Choroid plexus epithelial cell (primary cell): ENCODE data around the gene FKBP6.

Experiments
- DNase-seq: peaks from one replicate; pipeline ENCODE4 v3.0.0-alpha.2; 2010; ENCODE audit warnings: low read depth
- H3K4me3 ChIP-seq: 2 replicates; pipeline ENCODE4 v1.5.1; 2011; ENCODE audit warnings: low read depth, mild to moderate bottlenecking, control low read depth, low read length, moderate library complexity
- TF ChIP-seq, protein P1 (sequence below): conservative IDR thresholded peaks from 2 replicates; pipeline ENCODE4 v1.5.1; 2011; ENCODE audit warnings: low read depth, mild to moderate bottlenecking, control low read depth, inconsistent platforms, low read length, moderate library complexity

Gene FKBP6

DNA sequence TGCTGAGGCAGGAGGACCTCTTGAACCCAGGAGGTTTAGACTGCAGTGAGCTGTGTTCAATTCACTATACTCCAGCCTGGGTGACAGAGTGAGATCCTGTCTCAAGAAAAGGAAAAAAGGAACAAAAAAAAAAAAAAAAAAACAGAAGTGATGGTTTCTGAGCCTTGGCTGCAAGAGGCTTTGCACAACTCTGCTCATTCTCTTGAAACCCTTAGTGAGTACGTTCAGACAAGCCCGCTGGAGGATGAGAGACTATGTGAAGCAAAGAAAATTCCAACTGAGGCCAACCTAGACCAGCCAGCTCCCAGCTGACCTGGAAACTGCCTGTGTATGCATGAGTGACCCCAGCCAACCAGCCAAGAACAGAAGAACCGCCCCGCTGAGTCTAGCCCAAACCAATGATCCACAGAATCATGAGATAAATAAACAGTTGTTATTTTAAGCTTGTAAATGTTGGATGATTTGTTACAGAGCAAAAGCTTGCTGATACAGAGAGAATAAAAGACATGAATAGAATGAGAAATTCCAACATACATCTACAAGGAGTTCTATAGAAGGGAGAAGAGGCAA, 55.1 kb downstream of the FKBP6 start:
- H3K4me3 ChIP-seq, result no peak overlapping the region
- TF ChIP-seq, protein P1, sequence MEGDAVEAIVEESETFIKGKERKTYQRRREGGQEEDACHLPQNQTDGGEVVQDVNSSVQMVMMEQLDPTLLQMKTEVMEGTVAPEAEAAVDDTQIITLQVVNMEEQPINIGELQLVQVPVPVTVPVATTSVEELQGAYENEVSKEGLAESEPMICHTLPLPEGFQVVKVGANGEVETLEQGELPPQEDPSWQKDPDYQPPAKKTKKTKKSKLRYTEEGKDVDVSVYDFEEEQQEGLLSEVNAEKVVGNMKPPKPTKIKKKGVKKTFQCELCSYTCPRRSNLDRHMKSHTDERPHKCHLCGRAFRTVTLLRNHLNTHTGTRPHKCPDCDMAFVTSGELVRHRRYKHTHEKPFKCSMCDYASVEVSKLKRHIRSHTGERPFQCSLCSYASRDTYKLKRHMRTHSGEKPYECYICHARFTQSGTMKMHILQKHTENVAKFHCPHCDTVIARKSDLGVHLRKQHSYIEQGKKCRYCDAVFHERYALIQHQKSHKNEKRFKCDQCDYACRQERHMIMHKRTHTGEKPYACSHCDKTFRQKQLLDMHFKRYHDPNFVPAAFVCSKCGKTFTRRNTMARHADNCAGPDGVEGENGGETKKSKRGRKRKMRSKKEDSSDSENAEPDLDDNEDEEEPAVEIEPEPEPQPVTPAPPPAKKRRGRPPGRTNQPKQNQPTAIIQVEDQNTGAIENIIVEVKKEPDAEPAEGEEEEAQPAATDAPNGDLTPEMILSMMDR, result no peak
- DNase-seq, result no peak

DNA sequence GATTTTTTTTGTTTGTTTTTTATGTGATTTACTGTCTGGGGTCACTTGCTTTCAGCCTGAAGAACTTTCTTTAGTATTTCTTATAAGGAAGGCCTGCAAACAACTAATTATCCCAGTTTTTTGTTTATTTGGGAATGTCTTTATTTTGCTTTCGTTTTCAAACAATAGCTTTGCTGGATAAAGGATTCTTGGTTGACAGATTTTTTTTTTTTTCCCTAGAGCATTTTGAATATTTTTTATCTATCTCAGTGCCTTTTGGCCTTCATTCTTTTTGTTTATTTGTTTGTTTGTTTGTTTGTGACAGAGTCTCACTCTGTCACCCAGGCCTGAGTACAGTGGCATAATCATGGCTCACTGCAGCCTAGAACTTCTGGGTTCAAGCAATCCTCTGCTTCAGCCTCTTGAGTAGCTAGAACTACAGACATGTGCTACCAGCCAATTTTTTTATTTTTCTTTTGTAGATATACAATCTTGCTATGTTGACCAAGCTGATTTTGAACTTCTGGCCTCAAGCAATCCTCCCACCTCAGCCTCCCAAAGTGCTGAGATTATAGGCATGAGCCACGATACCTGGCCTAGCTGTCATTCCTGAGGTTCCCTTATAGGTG, 59.4 kb downstream of the FKBP6 start:
- H3K4me3 ChIP-seq, result no peak overlapping the region
- TF ChIP-seq, protein P1, result no peak
- peak; percentile 5 for DNase-seq

DNA sequence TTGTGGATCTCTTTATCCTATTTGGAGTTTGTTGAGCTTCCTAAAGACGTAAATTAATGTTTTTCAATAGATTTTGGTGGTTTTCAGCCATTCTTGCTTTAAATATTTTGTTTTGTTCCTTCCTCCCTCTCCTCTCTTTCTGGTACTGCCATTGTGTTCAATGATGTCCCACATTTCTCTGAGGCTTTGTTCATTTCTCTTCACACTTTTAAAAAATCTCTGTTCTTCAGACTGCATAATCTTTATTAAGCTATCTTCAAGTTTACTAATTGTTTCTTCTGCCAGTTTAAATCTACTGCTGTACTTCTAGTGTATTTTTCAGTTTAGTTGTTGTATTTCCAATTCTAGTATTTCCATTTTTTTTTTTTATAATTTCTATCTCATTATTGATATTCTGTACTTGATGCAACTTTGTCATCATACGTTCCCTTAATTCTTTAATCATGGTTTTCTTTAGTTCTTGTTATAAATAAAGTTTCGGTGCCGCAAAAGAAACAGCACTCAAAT, 60.0 kb downstream of the FKBP6 start:
- H3K4me3 ChIP-seq, result no peak overlapping the region
- no peak for DNase-seq
- TF ChIP-seq, protein P1, result no peak

DNA sequence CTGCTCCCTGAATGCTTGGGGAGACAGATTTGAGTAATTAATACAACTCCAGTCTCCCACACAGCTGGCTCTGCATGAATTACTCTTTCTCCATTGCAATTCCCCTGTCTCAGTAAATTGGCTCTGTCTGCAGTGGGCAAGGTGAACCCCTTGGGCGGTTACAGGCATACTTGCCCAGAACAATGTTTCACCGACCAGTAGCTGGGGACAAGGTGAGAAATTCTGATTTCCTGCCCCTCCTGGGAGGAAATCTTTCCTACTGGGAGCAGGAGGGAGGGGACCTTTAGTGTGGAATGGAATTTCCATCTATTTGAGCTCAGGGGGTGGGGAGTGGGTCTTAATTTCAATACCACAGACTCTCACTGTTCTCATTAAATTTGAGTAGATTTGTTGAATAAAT, 63.4 kb downstream of the FKBP6 start:
- TF ChIP-seq, protein P1, result no peak

DNA sequence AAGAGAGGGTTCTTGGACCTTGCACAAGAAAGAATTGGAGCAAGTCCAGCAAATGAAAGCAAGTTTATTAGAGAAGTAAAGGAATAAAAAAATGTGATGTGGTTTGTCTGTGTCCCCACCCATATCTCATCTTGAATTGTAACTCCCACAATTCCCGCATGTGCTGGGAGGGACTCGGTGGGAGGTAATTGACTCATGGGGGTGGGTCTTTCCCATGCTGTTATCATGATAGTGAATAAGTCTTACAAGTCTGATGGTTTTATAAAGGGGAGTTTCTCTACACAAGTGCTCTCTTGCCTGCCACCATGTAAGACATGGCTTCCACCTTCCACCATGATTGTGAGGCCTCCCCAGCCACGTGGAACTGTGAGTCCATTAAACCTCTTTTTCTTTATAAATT, 66.5 kb downstream of the FKBP6 start:
- TF ChIP-seq, protein P1, result no peak
- peak; percentile 10 for DNase-seq
- no peak overlapping the region for H3K4me3 ChIP-seq

More for the DNA sequence above, 63.4 kb downstream of the FKBP6 start:
- no peak overlapping the region for H3K4me3 ChIP-seq
- DNase-seq, result no peak

DNA sequence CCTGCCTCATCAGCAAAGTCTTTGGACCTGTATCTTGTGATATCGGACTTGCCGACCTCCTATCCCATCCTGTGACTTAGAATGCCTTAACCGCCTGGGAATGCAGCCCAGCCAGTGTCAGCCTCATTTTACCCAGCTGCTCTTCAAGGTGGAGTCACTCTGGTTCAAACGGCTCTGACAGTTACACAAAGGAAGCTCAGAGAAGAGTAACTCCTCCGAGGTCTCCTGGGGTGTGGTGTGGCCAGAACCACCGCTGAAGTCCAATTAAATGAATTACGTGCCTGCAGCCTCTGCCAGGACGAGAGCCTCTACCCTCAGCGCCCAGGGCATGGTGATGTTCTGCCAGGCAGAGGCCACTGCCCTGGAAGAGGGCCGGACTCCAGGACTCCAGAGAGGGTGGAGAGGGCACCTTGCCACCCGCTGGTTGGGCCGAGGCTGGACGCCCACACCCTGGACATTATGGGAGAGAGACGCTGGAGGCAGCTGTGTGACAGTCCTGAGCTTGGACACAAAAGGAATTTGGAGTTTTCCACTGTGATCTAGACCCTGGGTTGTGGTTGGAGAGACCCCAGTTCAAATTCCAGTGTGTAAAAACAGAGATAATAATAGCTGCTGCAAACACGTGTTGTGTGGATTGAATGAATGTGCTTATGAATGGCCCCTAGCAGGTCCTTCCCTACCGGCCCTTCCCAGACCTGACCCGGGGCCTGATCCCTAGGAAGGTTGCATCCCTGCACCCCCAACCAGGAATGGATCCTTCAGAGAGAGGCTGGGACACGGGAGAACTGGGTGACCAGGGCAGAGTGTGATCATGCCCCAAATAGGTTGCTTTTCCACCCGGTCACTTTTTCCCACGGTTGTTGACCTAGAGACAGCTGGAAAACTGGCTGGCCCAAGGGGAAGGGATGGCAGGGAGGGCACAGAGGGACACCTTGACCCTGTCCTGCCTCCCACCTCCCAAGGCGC, 67.9 kb downstream of the FKBP6 start:
- H3K4me3 ChIP-seq, result no peak overlapping the region
- DNase-seq, result no peak
- TF ChIP-seq, protein P1, result no peak
